Mucosa of rectum (tissue), 2 donors: Measurements from ENCODE around the gene SYTL3.
"Not testable (repeated sequence)": the region's sequence is repeated elsewhere in the genome, so short reads cannot be mapped to it uniquely, and the experiment has no call there.

Experiments used
- H3K27ac ChIP-seq, 2 donors: one replicate each; pipeline ENCODE4 v1.7.0; 2013; ENCODE audit warnings: inconsistent platforms in 2 of 2, low read depth in 2 of 2, low read length in 2 of 2
- H3K27me3 ChIP-seq, 2 donors: one replicate each; pipeline ENCODE4 v1.7.0; 2013; ENCODE audit warnings: low read length in 2 of 2; ENCODE audit not compliant: control insufficient read depth in 2 of 2, insufficient read depth in 2 of 2
- H3K36me3 ChIP-seq, 2 donors: one replicate each; pipeline ENCODE4 v1.7.0; 2013; ENCODE audit warnings: low read length in 2 of 2; ENCODE audit not compliant: control insufficient read depth in 2 of 2, insufficient read depth in 2 of 2
- H3K4me1 ChIP-seq, 2 donors: one replicate each; pipeline ENCODE4 v1.7.0; 2013; ENCODE audit warnings: low read length in 2 of 2, mild to moderate bottlenecking in 1 of 2; ENCODE audit not compliant: control insufficient read depth in 2 of 2, insufficient read depth in 2 of 2
- H3K4me3 ChIP-seq, 2 donors: one replicate each; pipeline ENCODE4 v1.7.0; 2013; ENCODE audit warnings: low read length in 2 of 2
- H3K9ac ChIP-seq, 2 donors: one replicate each; pipeline ENCODE4 v1.7.0; 2013; ENCODE audit warnings: low read length in 2 of 2, low read depth in 1 of 2, mild to moderate bottlenecking in 1 of 2
- H3K9me3 ChIP-seq, 2 donors: one replicate each; pipeline ENCODE4 v1.7.0; 2013; ENCODE audit warnings: low read length in 2 of 2; ENCODE audit not compliant: control insufficient read depth in 2 of 2
- donor health status: healthy.
- donor health status: Normal muscosa, but diverticular disease.

Gene SYTL3

GRCh38 chr6:158789115-158789917 lies 139.5 kb downstream of the SYTL3 start:
- Histone ChIP-seq H3K4me1 (peaks cover 2 to 15% of the 10 kb centered on the region in 2 donors), H3K9ac (no peak overlapping the region), H3K36me3 (peaks cover 34 to 49% of the 10 kb centered on the region in 2 donors), H3K4me3 (no peak overlapping the region), H3K27ac (peak overlapping the region in 1 of 2 donors; percentile 33), H3K27me3 (no peaks in the 10 kb centered on the region), H3K9me3 (no peaks in the 10 kb centered on the region)

- H3K36me3 ChIP-seq: peaks cover 21 to 30% of the 10 kb centered on the region in 2 donors
- peaks cover 13 to 30% of the 10 kb centered on the region in 2 donors for H3K4me1 ChIP-seq
- H3K9ac ChIP-seq: no peak overlapping the region
- no peaks in the 10 kb centered on the region for H3K9me3 ChIP-seq
- H3K27me3 ChIP-seq: no peaks in the 10 kb centered on the region
- H3K27ac ChIP-seq: no peak overlapping the region
- no peak overlapping the region for H3K4me3 ChIP-seq
These were observed 141.5 kb downstream of the SYTL3 start for GRCh38 chr6:158791274-158791855.

GRCh38 chr6:158792505-158792904 lies 142.7 kb downstream of the SYTL3 start:
- H3K4me3 ChIP-seq, H3K9me3 ChIP-seq, H3K9ac ChIP-seq, H3K27me3 ChIP-seq, H3K27ac ChIP-seq: not testable (repeated sequence)
- H3K4me1 ChIP-seq: peaks cover 16 to 35% of the 10 kb centered on the region in 2 donors
- peaks cover 14 to 22% of the 10 kb centered on the region in 2 donors for H3K36me3 ChIP-seq

- H3K4me1 ChIP-seq: peaks cover 21 to 39% of the 10 kb centered on the region in 2 donors
- H3K27me3 ChIP-seq: no peaks in the 10 kb centered on the region
- H3K9ac ChIP-seq: no peak overlapping the region
- H3K4me3 ChIP-seq: no peak overlapping the region
- H3K9me3 ChIP-seq: no peaks in the 10 kb centered on the region
- peaks cover 6 to 13% of the 10 kb centered on the region in 2 donors for H3K36me3 ChIP-seq
- no peak overlapping the region for H3K27ac ChIP-seq
These were observed 143.6 kb downstream of the SYTL3 start for GRCh38 chr6:158793432-158793831.

DNA sequence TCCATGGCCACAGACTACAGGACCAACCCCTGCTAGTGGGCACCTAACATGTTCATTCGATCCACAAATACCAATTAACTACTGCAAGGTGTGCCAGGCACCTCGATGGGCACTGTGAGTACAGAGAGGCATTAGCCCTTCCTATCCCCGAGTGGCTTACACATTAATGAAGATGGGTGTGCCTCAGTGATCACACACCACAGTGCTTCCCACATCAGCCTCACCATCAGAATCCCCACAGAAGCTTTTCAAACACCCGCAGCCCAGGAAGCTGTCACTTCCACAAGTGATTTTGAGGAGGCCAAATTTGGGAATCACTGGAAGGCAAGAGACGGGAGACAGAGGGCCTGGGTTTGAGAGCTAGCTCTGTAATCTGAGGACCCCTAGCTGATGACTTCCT lies 145.7 kb downstream of the SYTL3 start:
- Histone ChIP-seq H3K36me3 (peaks cover 0 to 2% of the 10 kb centered on the region in 2 donors), H3K9ac (peak overlapping the region in 1 of 2 donors; percentile 2), H3K27ac (peak overlapping the region in 1 of 2 donors; percentile 38), H3K9me3 (no peaks in the 10 kb centered on the region), H3K4me3 (no peak overlapping the region), H3K4me1 (peaks cover 38 to 60% of the 10 kb centered on the region in 2 donors), H3K27me3 (no peaks in the 10 kb centered on the region)

GRCh38 chr6:158796353-158796752 lies 146.5 kb downstream of the SYTL3 start:
- H3K4me1 ChIP-seq: peaks cover 46 to 69% of the 10 kb centered on the region in 2 donors
- H3K27me3 ChIP-seq: no peaks in the 10 kb centered on the region
- no peak overlapping the region for H3K4me3 ChIP-seq
- H3K9me3 ChIP-seq: no peaks in the 10 kb centered on the region
- peaks cover 0 to 2% of the 10 kb centered on the region in 2 donors for H3K36me3 ChIP-seq
- peak overlapping the region in 1 of 2 donors; percentile 64 for H3K27ac ChIP-seq
- no peak overlapping the region for H3K9ac ChIP-seq

- H3K4me3 ChIP-seq: no peak overlapping the region
- H3K36me3 ChIP-seq: peaks cover 0 to 2% of the 10 kb centered on the region in 2 donors
- no peaks in the 10 kb centered on the region for H3K9me3 ChIP-seq
- H3K9ac ChIP-seq: peak overlapping the region; percentile 24
- H3K4me1 ChIP-seq: peaks cover 55 to 78% of the 10 kb centered on the region in 2 donors
- no peaks in the 10 kb centered on the region for H3K27me3 ChIP-seq
- peak overlapping the region; percentile 25 to 64 for H3K27ac ChIP-seq
These were observed 147.8 kb downstream of the SYTL3 start for GRCh38 chr6:158797331-158798310.

DNA sequence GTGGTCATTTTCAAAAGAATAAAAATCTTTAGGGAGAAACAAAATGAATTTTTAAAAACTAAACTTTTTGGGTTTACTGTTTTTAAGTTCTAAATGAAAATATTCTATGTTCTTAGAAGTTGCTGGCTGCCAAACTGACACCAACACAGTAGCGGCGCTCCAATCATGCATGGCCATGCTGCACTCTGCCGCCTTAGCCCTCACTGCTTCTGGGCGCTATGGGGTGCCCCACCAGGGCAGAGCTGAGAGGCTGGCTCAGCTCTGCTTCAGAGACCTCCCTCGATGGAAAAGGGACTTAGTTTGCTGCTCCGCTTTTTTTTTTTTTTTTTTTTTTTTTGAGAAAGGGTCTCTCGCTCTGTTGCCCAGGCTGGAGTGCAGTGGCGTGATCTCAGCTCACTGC lies 148.5 kb downstream of the SYTL3 start:
- peak overlapping the region in 1 of 2 donors; percentile 32 for H3K27ac ChIP-seq
- peaks cover 0 to 2% of the 10 kb centered on the region in 2 donors for H3K36me3 ChIP-seq
- no peak overlapping the region for H3K4me3 ChIP-seq
- no peaks in the 10 kb centered on the region for H3K9me3 ChIP-seq
- H3K4me1 ChIP-seq: peaks cover 62 to 83% of the 10 kb centered on the region in 2 donors
- no peaks in the 10 kb centered on the region for H3K27me3 ChIP-seq
- H3K9ac ChIP-seq: no peak overlapping the region

GRCh38 chr6:158799051-158799792 lies 149.4 kb downstream of the SYTL3 start:
- Histone ChIP-seq H3K27ac (peak overlapping the region; percentile 63 to 73), H3K4me3 (peak overlapping the region in 1 of 2 donors; percentile 23), H3K36me3 (peaks cover 0 to 2% of the 10 kb centered on the region in 2 donors), H3K9ac (peak overlapping the region; percentile 23 to 54), H3K4me1 (peaks cover 59 to 87% of the 10 kb centered on the region in 2 donors), H3K9me3 (no peaks in the 10 kb centered on the region), H3K27me3 (no peaks in the 10 kb centered on the region)
